HepG2 (cell line): ENCODE results near the gene ADD2.

Source experiments
- BHLHE40 ChIP-seq: IDR thresholded peaks from 2 replicates; pipeline ENCODE4 v1.6.1; 2011; ENCODE audit warnings: low read length, improper control_type of control experiment
- CREM ChIP-seq, 2 experiments: sonication (generic) in 1 of 2; formaldehyde crosslinking in 1 of 2; IDR thresholded peaks; 2 replicates each; pipeline versions ENCODE4 v1.4.0 to v1.6.1; 2016 to 2020; ENCODE audit warnings: antibody characterized with exemption in 1 of 2, mild to moderate bottlenecking in 1 of 2, missing genetic modification reagents in 1 of 2
- CTCF ChIP-seq: sonication (generic); formaldehyde crosslinking; IDR thresholded peaks from 2 replicates; pipeline ENCODE4 v1.5.0; 2020; ENCODE audit warnings: mild to moderate bottlenecking, missing genetic modification reagents, moderate library complexity
- DNMT1 ChIP-seq: sonication (generic); formaldehyde crosslinking; IDR thresholded peaks from 2 replicates; pipeline ENCODE4 v1.5.1; 2020; ENCODE audit warnings: mild to moderate bottlenecking, missing genetic modification reagents
- GABPB1 ChIP-seq: IDR thresholded peaks from 2 replicates; pipeline ENCODE4 v1.6.1; 2016; ENCODE audit warnings: mild to moderate bottlenecking, missing genetic modification reagents, moderate library complexity, missing compliant biosample characterization
- KDM5A ChIP-seq: fragments of 200-600 bp; sonication (generic); IDR thresholded peaks from 2 replicates; pipeline ENCODE4 v1.7.0; 2018; ENCODE audit warnings: antibody characterized with exemption, mild to moderate bottlenecking, low read length, borderline replicate concordance
- NCOA2 ChIP-seq: sonication (generic); formaldehyde crosslinking; IDR thresholded peaks from 2 replicates; pipeline ENCODE4 v1.8.0; 2022; ENCODE audit warnings: inconsistent platforms
- PHF5A ChIP-seq: IDR thresholded peaks from one replicate; pipeline ENCODE4 v1.6.1; 2018; ENCODE audit warnings: low read depth, missing genetic modification reagents; ENCODE audit not compliant: unreplicated experiment
- POLR2A ChIP-seq, 2 experiments: IDR thresholded peaks; 2 replicates each; pipeline ENCODE4 v1.6.1; 2011; ENCODE audit warnings: low read depth in 2 of 2, low read length in 2 of 2, mild to moderate bottlenecking in 1 of 2, moderate library complexity in 1 of 2; ENCODE audit not compliant: insufficient read depth in 1 of 2
- ZBTB14 ChIP-seq: sonication (generic); formaldehyde crosslinking; IDR thresholded peaks from 2 replicates; pipeline ENCODE4 v1.4.0; 2020; ENCODE audit warnings: missing genetic modification reagents
- ZNF530 ChIP-seq: sonication (generic); formaldehyde crosslinking; IDR thresholded peaks from 2 replicates; pipeline ENCODE4 v1.5.0; 2020; ENCODE audit warnings: low read depth, mild to moderate bottlenecking, missing genetic modification reagents

GRCh38 chr2:70752396-70752795, 15.6 kb downstream of the ADD2 start:
- no peak for TF ChIP-seq CTCF (CRISPR knock-in tag)
- no peak for TF ChIP-seq POLR2A (IDR thresholded peaks at IDR 0.05; ENCODE audit: insufficient read depth in 1 of 2, low read depth in 2 of 2, low read length in 2 of 2)
- TF ChIP-seq GABPB1 (CRISPR knock-in tag): no peak
- TF ChIP-seq ZBTB14 (CRISPR knock-in tag): no peak
- TF ChIP-seq CREM (IDR thresholded peaks at IDR 0.05): no peak
- no peak for TF ChIP-seq CREM (CRISPR knock-in tag; IDR thresholded peaks at IDR 0.05)
- no peak for TF ChIP-seq ZNF530
- no peak for TF ChIP-seq BHLHE40
- TF ChIP-seq NCOA2 (CRISPR knock-in tag): no peak
- TF ChIP-seq KDM5A: no peak
- TF ChIP-seq PHF5A: no peak
- no peak for TF ChIP-seq DNMT1
